ENCODE results near the gene ZFAND5. TPM values are rescaled to one million over a fixed set of nuclear protein-coding genes. Genes with fewer than 3 reads are reported as not detected.

ZFAND5 gene, protein sequence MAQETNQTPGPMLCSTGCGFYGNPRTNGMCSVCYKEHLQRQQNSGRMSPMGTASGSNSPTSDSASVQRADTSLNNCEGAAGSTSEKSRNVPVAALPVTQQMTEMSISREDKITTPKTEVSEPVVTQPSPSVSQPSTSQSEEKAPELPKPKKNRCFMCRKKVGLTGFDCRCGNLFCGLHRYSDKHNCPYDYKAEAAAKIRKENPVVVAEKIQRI
- total RNA-seq (ENCODE audit: unreplicated experiment): 218 TPM
- long read RNA-seq, transcript ZFAND5-204 (6 exons, 2,686 nt): minor isoform, 20 of 71 reads
- long read RNA-seq, transcript ZFAND5-205 (7 exons, 2,785 nt): major isoform, 43 of 71 reads
- long read RNA-seq, partial matches to known transcripts: 0 of 71 reads
- long read RNA-seq, other reads (novel, unspliced or antisense): 7 of 71 reads

DNA sequence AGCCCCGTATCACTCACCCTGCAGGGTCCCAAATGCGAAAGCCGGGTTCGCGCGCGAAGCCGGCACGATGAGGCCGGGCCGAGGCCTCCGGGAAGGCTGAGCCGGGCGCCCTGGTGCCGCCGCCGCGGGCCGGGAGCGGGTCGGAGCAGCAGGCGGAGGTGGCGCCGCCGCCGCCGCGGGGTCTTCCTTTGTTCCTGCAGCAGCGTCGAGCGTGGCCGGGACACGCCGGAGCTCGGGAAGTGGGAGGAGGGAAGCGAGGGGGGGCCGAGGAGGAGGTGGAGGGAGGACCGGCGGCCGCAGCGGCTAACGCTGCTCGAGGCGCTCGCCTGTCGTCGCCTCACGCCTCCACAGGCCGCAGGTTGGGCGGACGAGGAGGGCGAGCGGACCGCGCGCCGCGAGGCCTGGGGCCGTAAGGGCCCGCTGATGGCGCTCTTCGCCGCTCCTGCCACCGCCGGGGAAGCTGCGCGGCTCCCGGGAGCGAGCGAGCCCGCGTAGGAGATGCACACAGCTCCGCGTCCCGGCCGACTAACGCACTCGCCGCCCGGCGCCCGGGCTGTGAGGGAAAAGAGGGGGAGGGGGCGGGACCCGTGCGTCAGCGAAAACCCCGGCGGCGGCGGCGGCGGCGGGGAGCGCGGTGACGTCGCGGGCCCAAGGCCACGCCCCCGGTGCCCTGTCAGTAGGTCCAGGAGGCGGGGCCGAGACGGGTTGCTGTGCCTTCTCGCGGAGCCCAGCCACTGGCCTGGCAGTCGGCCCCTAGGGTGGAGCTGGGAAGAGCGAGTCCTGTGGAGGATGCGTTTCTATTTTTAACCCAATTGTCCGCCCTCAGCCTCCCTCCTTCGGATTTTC is at the start of gene ZFAND5:
TSS of gene ZFAND5 (minus strand) at position 530 of the 846 bp plus-strand sequence. CDS start 4,430 bp downstream, outside the sequence.
- H3K27ac Mint-ChIP-seq (ENCODE audit: unreplicated experiment): peak within 1 kb of the TSS; percentile 100
- H3K36me3 Mint-ChIP-seq (ENCODE audit: unreplicated experiment): no peaks in the 10 kb centered on the region
- H3K27me3 Mint-ChIP-seq (ENCODE audit: unreplicated experiment): peaks cover 18% of the 10 kb centered on the region
- no peak for TF ChIP-seq CTCF (IDR thresholded peaks at IDR 0.05; ENCODE audit: partially characterized antibody, unreplicated experiment)
- peak within 1 kb of the TSS; percentile 93 for H3K4me3 Mint-ChIP-seq (ENCODE audit: unreplicated experiment)
- peaks cover 16% of the 10 kb centered on the region for H3K9me3 Mint-ChIP-seq (ENCODE audit: unreplicated experiment)
- peak; percentile 98 for DNase-seq
- H3K4me1 Mint-ChIP-seq (ENCODE audit: low read depth, unreplicated experiment): peaks cover 12% of the 10 kb centered on the region

GRCh38 chr9:72412483-72413040 is 47.6 kb upstream of the ZFAND5 start:
- Mint-ChIP-seq H3K27me3 (ENCODE audit: unreplicated experiment) (no peaks in the 10 kb centered on the region), H3K4me1 (ENCODE audit: low read depth, unreplicated experiment) (no peaks in the 10 kb centered on the region), H3K36me3 (ENCODE audit: unreplicated experiment) (no peaks in the 10 kb centered on the region), H3K27ac (ENCODE audit: unreplicated experiment) (no peak overlapping the region), H3K4me3 (ENCODE audit: unreplicated experiment) (no peak overlapping the region), H3K9me3 (ENCODE audit: unreplicated experiment) (no peaks in the 10 kb centered on the region)
- TF ChIP-seq CTCF (IDR thresholded peaks at IDR 0.05; ENCODE audit: partially characterized antibody, unreplicated experiment): no peak
- DNase-seq: no peak

GRCh38 chr9:72410214-72410613 is 45.2 kb upstream of the ZFAND5 start:
- DNase-seq: no peak
- H3K4me3 Mint-ChIP-seq (ENCODE audit: unreplicated experiment): no peak overlapping the region
- H3K4me1 Mint-ChIP-seq (ENCODE audit: low read depth, unreplicated experiment): no peaks in the 10 kb centered on the region
- TF ChIP-seq CTCF (IDR thresholded peaks at IDR 0.05; ENCODE audit: partially characterized antibody, unreplicated experiment): no peak
- H3K36me3 Mint-ChIP-seq (ENCODE audit: unreplicated experiment): no peaks in the 10 kb centered on the region
- no peaks in the 10 kb centered on the region for H3K27me3 Mint-ChIP-seq (ENCODE audit: unreplicated experiment)
- H3K27ac Mint-ChIP-seq (ENCODE audit: unreplicated experiment): no peak overlapping the region
- H3K9me3 Mint-ChIP-seq (ENCODE audit: unreplicated experiment): no peaks in the 10 kb centered on the region

GRCh38 chr9:72407114-72407513 is 42.1 kb upstream of the ZFAND5 start:
- Mint-ChIP-seq H3K27ac (ENCODE audit: unreplicated experiment) (no peak overlapping the region), H3K4me1 (ENCODE audit: low read depth, unreplicated experiment) (no peaks in the 10 kb centered on the region), H3K9me3 (ENCODE audit: unreplicated experiment) (no peaks in the 10 kb centered on the region), H3K27me3 (ENCODE audit: unreplicated experiment) (no peaks in the 10 kb centered on the region), H3K4me3 (ENCODE audit: unreplicated experiment) (no peak overlapping the region), H3K36me3 (ENCODE audit: unreplicated experiment) (no peaks in the 10 kb centered on the region)
- DNase-seq: no peak
- TF ChIP-seq CTCF (IDR thresholded peaks at IDR 0.05; ENCODE audit: partially characterized antibody, unreplicated experiment): no peak
